NK-92 treated with Interleukin-12 subunit alpha and Interleukin-12 subunit beta, amount 100 ng/mL, for 24 hours (cell line): ENCODE measurements around the gene HSD17B11.
"Not testable (repeated sequence)": the region's sequence is repeated elsewhere in the genome, so short reads cannot be mapped to it uniquely, and the experiment has no call there.

ENCODE experiments used
- DNase-seq: peaks from one replicate; lab custom pipeline; 2025; lab: John Stamatoyannopoulos, UW

HSD17B11 gene

GRCh38 chr4:87405211-87405820 lies 14.3 kb upstream of the HSD17B11 start:
- no peak for DNase-seq

GRCh38 chr4:87403732-87404131 lies 12.7 kb upstream of the HSD17B11 start:
- not testable (repeated sequence) for DNase-seq

- DNase-seq, result no peak
Observed at GRCh38 chr4:87399954-87400353, 9.0 kb upstream of the HSD17B11 start.

GRCh38 chr4:87399148-87399547 lies 8.2 kb upstream of the HSD17B11 start:
- DNase-seq, result no peak

GRCh38 chr4:87395851-87396250 lies 4.9 kb upstream of the HSD17B11 start:
- not testable (repeated sequence) for DNase-seq

- DNase-seq, result not testable (repeated sequence)
Observed at GRCh38 chr4:87395073-87395472, 4.1 kb upstream of the HSD17B11 start.

GRCh38 chr4:87392183-87392582 lies 1.2 kb upstream of the HSD17B11 start:
- no peak for DNase-seq

- no peak for DNase-seq
Observed at GRCh38 chr4:87391576-87392054, 627 bp upstream of the HSD17B11 start.

GRCh38 chr4:87390551-87390890 lies 467 bp downstream of the HSD17B11 start:
- no peak for DNase-seq

GRCh38 chr4:87390055-87390454 lies 933 bp downstream of the HSD17B11 start:
- DNase-seq, result not testable (repeated sequence)

GRCh38 chr4:87388901-87389300 lies 2.1 kb downstream of the HSD17B11 start:
- DNase-seq, result no peak

- DNase-seq, result no peak
Observed at GRCh38 chr4:87387237-87387636, 3.8 kb downstream of the HSD17B11 start.

GRCh38 chr4:87384466-87385132 lies 6.4 kb downstream of the HSD17B11 start:
- DNase-seq, result not testable (repeated sequence)

- no peak for DNase-seq
Observed at GRCh38 chr4:87382931-87383330, 8.1 kb downstream of the HSD17B11 start.

GRCh38 chr4:87382116-87382515 lies 8.9 kb downstream of the HSD17B11 start:
- DNase-seq, result no peak

GRCh38 chr4:87377816-87378215 lies 13.2 kb downstream of the HSD17B11 start:
- DNase-seq, result no peak

- DNase-seq, result no peak
Observed at GRCh38 chr4:87375719-87376291, 15.2 kb downstream of the HSD17B11 start.

GRCh38 chr4:87370068-87370467 lies 20.9 kb downstream of the HSD17B11 start:
- no peak for DNase-seq

- DNase-seq, result no peak
Observed at GRCh38 chr4:87366521-87367162, 24.3 kb downstream of the HSD17B11 start.

- no peak for DNase-seq
Observed at GRCh38 chr4:87365348-87365747, 25.6 kb downstream of the HSD17B11 start.

GRCh38 chr4:87363552-87363951 lies 27.4 kb downstream of the HSD17B11 start:
- DNase-seq, result no peak

GRCh38 chr4:87360338-87360935 lies 30.6 kb downstream of the HSD17B11 start:
- DNase-seq, result no peak

GRCh38 chr4:87359258-87359657 lies 31.7 kb downstream of the HSD17B11 start:
- DNase-seq, result no peak
